HepG2 (cell line): ENCODE data around the gene LSM14B. TPM values are rescaled to one million over a fixed set of nuclear protein-coding genes. Genes with fewer than 3 reads are reported as not detected.
A peak's percentile ranks its signal among the peaks of the same experiment; 100 is the strongest.

Source experiments
- CERS6 ChIP-seq: sonication (generic); formaldehyde crosslinking; IDR thresholded peaks from 2 replicates; pipeline ENCODE4 v1.5.0; 2020; ENCODE audit warnings: missing genetic modification reagents
- FOXJ3 ChIP-seq: sonication (generic); formaldehyde crosslinking; IDR thresholded peaks from 2 replicates; pipeline ENCODE4 v1.4.0; 2020; ENCODE audit warnings: missing genetic modification reagents, mild to moderate bottlenecking, borderline replicate concordance
- HNF1B ChIP-seq: sonication (generic); formaldehyde crosslinking; IDR thresholded peaks from 2 replicates; pipeline ENCODE4 v1.5.1; 2020; ENCODE audit warnings: mild to moderate bottlenecking, moderate library complexity, missing genetic modification reagents
- IRF9 ChIP-seq: sonication (generic); formaldehyde crosslinking; IDR thresholded peaks from 2 replicates; pipeline ENCODE4 v1.8.0; 2022; ENCODE audit warnings: missing genetic modification reagents, mild to moderate bottlenecking, borderline replicate concordance
- NFATC3 ChIP-seq: sonication (generic); formaldehyde crosslinking; IDR thresholded peaks from 2 replicates; pipeline ENCODE4 v1.5.1; 2020; ENCODE audit warnings: mild to moderate bottlenecking, missing genetic modification reagents
- NFYC ChIP-seq: IDR thresholded peaks from 2 replicates; pipeline ENCODE4 v1.6.1; 2016; ENCODE audit warnings: missing genetic modification reagents, missing compliant biosample characterization
- RBM39 ChIP-seq: fragments of 200-400 bp; formaldehyde crosslinking; IDR thresholded peaks from one replicate; pipeline ENCODE4 v1.6.1; 2018; ENCODE audit warnings: antibody characterized with exemption, mild to moderate bottlenecking, low read depth, low read length; ENCODE audit not compliant: poor library complexity, severe bottlenecking
- SMAD1 ChIP-seq: sonication (generic); formaldehyde crosslinking; IDR thresholded peaks from 2 replicates; pipeline ENCODE4 v1.4.0; 2020; ENCODE audit warnings: missing genetic modification reagents, low read depth, mild to moderate bottlenecking, borderline replicate concordance
- TBX3 ChIP-seq: fragments of 450-650 bp; IDR thresholded peaks from 2 replicates; pipeline ENCODE4 v1.6.1; 2017; ENCODE audit warnings: antibody characterized with exemption, mild to moderate bottlenecking, inconsistent platforms, borderline replicate concordance
- ZNF121 ChIP-seq: sonication (generic); formaldehyde crosslinking; IDR thresholded peaks from 2 replicates; pipeline ENCODE4 v1.5.0; 2020; ENCODE audit warnings: mild to moderate bottlenecking, missing genetic modification reagents
- ZNF205 ChIP-seq: IDR thresholded peaks from 2 replicates; pipeline ENCODE4 v1.6.1; 2018; ENCODE audit warnings: missing biosample characterization, missing genetic modification reagents
- ZNF577 ChIP-seq: sonication (generic); formaldehyde crosslinking; IDR thresholded peaks from 2 replicates; pipeline ENCODE4 v1.4.0; 2020; ENCODE audit warnings: mild to moderate bottlenecking, low read depth, missing genetic modification reagents, borderline replicate concordance
- ZNF670 ChIP-seq: sonication (generic); formaldehyde crosslinking; IDR thresholded peaks from 2 replicates; pipeline ENCODE4 v1.8.0; 2022; ENCODE audit warnings: mild to moderate bottlenecking, missing genetic modification reagents, borderline replicate concordance
- ZNF75D ChIP-seq: sonication (generic); formaldehyde crosslinking; IDR thresholded peaks from 2 replicates; pipeline ENCODE4 v1.8.1; 2023; ENCODE audit warnings: missing genetic modification reagents, mild to moderate bottlenecking, borderline replicate concordance
- ZNF850 ChIP-seq: sonication (generic); formaldehyde crosslinking; conservative IDR thresholded peaks from 2 replicates; pipeline ENCODE4 v1.9.0; 2021; ENCODE audit warnings: mild to moderate bottlenecking, missing genetic modification reagents
- ZNF891 ChIP-seq: sonication (generic); formaldehyde crosslinking; IDR thresholded peaks from 2 replicates; pipeline ENCODE4 v1.5.0; 2020; ENCODE audit warnings: mild to moderate bottlenecking, missing genetic modification reagents
- ZSCAN21 ChIP-seq: sonication (generic); formaldehyde crosslinking; IDR thresholded peaks from 2 replicates; pipeline ENCODE4 v1.8.0; 2022; ENCODE audit warnings: mild to moderate bottlenecking, missing genetic modification reagents, moderate library complexity, borderline replicate concordance
- polyA plus RNA-seq, 8 experiments: library from polyadenylated mRNA; depleted of rRNA in 3 of 8; stranded (reverse) in 7 of 8; unstranded in 1 of 8; fragments of >200 nt; fragmentation: Illumina TruSeq in 4 of 8; extraction: Trizol in 4 of 8; gene quantifications; 2 replicates each; pipeline versions ENCODE4 v1.2.1 to v1.2.3, GENCODE V29; 2011 to 2016; ENCODE audit warnings: low read depth in 4 of 8, missing spikeins in 1 of 8, mixed read lengths in 1 of 8; ENCODE audit not compliant: insufficient read depth in 1 of 8
- total RNA-seq, 5 experiments: library from RNA; depleted of rRNA; stranded (reverse); fragments of >200 nt; fragmentation: Illumina TruSeq; extraction: Trizol; gene quantifications; 2 replicates each; pipeline ENCODE4 v1.2.3, GENCODE V29; 2016; ENCODE audit warnings: low read depth in 1 of 5
- TF ChIP-seq, protein P1 (sequence below): sonication (generic); formaldehyde crosslinking; IDR thresholded peaks from 2 replicates; pipeline ENCODE4 v1.9.0; 2021; ENCODE audit warnings: missing genetic modification reagents, mild to moderate bottlenecking, borderline replicate concordance
- TF ChIP-seq, protein P2 (sequence below): sonication (generic); formaldehyde crosslinking; IDR thresholded peaks from 2 replicates; pipeline ENCODE4 v1.4.0; 2020; ENCODE audit warnings: missing genetic modification reagents
- TF ChIP-seq, protein P3 (sequence below): sonication (generic); formaldehyde crosslinking; IDR thresholded peaks from 2 replicates; pipeline ENCODE4 v1.8.1; 2023; ENCODE audit warnings: mild to moderate bottlenecking, missing genetic modification reagents

LSM14B gene
- total and polyA plus RNA-seq, 2 of the 13 experiments (the other 11 are each of a cell fraction or from before 2014, with no cell fraction given): 43.3 to 79.2 TPM

DNA sequence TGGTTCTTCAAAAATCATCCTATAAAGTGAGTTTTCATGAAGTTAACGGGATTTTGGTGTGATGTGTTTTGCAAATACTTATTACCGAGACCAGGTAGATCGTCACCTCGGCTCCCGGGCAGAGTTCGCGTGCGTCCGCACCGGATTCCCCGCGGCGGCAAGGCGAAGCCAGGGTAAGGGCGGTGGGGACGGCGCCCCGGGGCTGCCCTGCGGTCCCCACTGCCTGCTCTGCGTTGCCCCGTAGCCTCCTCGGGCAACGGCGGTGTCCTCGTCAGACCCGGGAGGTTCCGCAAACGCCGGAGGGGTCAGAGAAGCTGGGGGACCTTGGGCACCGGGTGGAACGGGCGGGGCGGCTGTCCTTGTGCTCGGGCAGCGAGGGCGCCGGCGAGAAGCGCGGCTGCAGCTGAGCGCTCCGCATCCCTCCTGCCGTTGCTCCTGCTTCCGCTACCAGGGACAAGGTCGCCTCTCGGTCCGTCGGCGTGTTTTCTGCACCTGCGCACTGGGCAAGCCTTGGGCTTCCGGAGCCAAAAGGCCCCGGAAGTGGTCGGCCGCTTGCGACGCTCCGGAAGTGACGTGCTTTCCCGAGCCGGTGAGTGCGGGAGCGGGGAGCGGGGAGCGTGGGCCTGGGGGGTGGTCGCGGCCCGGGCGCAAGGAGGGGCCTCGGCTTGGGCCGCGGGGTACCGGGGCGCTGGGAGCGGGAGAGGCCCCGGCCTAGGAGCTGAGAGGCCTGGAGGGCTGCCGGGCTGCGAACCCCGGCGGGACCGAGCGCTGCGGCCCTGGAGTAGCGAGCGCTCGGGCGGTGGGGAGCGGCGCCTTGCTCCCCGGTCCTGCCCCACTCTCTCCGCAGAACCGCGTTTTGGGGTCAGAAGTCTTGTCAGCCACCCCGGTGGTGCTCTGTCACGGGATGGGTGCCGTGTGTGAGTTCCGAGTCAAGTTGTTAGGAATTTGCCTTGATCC, 60.5 kb downstream of the LSM14B start, which contains the start of gene MTG2 (continued):
- TF ChIP-seq ZNF891 (CRISPR knock-in tag) (peak; percentile 98), SMAD1 (CRISPR knock-in tag) (peak; percentile 99; the same call in 1 of the 2 replicates), ZNF850 (peak; percentile 97; the same call in 1 of the 2 replicates), NFATC3 (CRISPR knock-in tag) (0 out of 2 replicates have a peak, but pooled peaks have one; percentile 68), ZNF205 (CRISPR knock-in tag) (peak; percentile 98), ZNF75D (no peak), HNF1B (peak; percentile 98), CERS6 (CRISPR knock-in tag) (peak; percentile 85), FOXJ3 (CRISPR knock-in tag) (peak; percentile 86), ZSCAN21 (CRISPR knock-in tag) (peak; percentile 99), ZNF577 (CRISPR knock-in tag) (no peak; the same call in 1 of the 2 replicates), ZNF121 (CRISPR knock-in tag) (peak; percentile 73), ZNF670 (peak; percentile 97; the same call in 1 of the 2 replicates), RBM39 (peak; percentile 99), NFYC (CRISPR knock-in tag) (peak; percentile 52; the same call in 1 of the 2 replicates), IRF9 (CRISPR knock-in tag) (peak; percentile 99), TBX3 (peak; percentile 56; the same call in 1 of the 2 replicates)
- TF ChIP-seq, protein P1, sequence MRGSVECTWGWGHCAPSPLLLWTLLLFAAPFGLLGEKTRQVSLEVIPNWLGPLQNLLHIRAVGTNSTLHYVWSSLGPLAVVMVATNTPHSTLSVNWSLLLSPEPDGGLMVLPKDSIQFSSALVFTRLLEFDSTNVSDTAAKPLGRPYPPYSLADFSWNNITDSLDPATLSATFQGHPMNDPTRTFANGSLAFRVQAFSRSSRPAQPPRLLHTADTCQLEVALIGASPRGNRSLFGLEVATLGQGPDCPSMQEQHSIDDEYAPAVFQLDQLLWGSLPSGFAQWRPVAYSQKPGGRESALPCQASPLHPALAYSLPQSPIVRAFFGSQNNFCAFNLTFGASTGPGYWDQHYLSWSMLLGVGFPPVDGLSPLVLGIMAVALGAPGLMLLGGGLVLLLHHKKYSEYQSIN (CRISPR knock-in tag): peak; percentile 33; the same call in 1 of the 2 replicates
- TF ChIP-seq, protein P2, sequence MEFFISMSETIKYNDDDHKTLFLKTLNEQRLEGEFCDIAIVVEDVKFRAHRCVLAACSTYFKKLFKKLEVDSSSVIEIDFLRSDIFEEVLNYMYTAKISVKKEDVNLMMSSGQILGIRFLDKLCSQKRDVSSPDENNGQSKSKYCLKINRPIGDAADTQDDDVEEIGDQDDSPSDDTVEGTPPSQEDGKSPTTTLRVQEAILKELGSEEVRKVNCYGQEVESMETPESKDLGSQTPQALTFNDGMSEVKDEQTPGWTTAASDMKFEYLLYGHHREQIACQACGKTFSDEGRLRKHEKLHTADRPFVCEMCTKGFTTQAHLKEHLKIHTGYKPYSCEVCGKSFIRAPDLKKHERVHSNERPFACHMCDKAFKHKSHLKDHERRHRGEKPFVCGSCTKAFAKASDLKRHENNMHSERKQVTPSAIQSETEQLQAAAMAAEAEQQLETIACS: peak; percentile 77
- TF ChIP-seq, protein P3, sequence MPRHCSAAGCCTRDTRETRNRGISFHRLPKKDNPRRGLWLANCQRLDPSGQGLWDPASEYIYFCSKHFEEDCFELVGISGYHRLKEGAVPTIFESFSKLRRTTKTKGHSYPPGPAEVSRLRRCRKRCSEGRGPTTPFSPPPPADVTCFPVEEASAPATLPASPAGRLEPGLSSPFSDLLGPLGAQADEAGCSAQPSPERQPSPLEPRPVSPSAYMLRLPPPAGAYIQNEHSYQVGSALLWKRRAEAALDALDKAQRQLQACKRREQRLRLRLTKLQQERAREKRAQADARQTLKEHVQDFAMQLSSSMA (CRISPR knock-in tag): peak; percentile 97; the same call in 1 of the 2 replicates
